ENCODE measurements around the gene RHPN2.

DNA sequence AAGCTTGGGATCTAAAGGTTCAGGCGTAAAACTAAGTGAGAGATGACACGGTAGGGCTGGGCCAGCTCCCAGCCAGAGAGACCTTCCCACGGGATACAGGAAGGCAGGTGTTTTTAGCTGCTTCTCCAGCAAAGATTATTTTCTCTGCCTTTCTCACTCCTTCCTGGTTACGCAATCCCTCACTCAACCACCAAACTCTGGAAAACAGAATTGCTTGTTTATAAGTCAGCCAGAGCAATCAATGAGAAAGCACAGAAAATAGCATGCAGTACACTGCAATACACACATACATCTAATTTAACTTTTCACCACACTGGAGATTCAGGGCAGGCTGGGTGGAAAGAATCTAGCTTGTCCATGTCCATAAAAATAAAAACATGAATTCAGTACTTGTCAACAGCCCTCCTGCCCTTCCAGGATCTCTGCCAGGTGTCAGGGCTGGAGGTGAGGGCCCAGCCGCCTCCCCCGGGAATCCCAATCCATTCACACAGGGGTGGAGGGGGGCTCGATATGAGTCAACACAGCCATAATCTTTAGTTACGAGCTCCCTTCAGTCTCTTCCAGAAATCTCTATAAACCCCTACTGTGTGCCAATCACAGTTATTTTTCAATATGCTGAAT, 12.2 kb downstream of the RHPN2 start:
- TF ChIP-seq POLR2AphosphoS5 (IDR thresholded peaks at IDR 0.05) (no peak), POLR2A (IDR thresholded peaks at IDR 0.05) (no peak)
- TF ChIP-seq, protein P1, sequence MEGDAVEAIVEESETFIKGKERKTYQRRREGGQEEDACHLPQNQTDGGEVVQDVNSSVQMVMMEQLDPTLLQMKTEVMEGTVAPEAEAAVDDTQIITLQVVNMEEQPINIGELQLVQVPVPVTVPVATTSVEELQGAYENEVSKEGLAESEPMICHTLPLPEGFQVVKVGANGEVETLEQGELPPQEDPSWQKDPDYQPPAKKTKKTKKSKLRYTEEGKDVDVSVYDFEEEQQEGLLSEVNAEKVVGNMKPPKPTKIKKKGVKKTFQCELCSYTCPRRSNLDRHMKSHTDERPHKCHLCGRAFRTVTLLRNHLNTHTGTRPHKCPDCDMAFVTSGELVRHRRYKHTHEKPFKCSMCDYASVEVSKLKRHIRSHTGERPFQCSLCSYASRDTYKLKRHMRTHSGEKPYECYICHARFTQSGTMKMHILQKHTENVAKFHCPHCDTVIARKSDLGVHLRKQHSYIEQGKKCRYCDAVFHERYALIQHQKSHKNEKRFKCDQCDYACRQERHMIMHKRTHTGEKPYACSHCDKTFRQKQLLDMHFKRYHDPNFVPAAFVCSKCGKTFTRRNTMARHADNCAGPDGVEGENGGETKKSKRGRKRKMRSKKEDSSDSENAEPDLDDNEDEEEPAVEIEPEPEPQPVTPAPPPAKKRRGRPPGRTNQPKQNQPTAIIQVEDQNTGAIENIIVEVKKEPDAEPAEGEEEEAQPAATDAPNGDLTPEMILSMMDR (IDR thresholded peaks at IDR 0.05): no peak

Measured in breast epithelium (tissue), 3 donors.